ELR (cell line): Measurements from ENCODE around the gene UMAD1.

Source experiments
- DNase-seq: peaks from one replicate; pipeline ENCODE4 v3.0.0-alpha.2; 2015; ENCODE audit warnings: low read depth

Gene UMAD1

DNA sequence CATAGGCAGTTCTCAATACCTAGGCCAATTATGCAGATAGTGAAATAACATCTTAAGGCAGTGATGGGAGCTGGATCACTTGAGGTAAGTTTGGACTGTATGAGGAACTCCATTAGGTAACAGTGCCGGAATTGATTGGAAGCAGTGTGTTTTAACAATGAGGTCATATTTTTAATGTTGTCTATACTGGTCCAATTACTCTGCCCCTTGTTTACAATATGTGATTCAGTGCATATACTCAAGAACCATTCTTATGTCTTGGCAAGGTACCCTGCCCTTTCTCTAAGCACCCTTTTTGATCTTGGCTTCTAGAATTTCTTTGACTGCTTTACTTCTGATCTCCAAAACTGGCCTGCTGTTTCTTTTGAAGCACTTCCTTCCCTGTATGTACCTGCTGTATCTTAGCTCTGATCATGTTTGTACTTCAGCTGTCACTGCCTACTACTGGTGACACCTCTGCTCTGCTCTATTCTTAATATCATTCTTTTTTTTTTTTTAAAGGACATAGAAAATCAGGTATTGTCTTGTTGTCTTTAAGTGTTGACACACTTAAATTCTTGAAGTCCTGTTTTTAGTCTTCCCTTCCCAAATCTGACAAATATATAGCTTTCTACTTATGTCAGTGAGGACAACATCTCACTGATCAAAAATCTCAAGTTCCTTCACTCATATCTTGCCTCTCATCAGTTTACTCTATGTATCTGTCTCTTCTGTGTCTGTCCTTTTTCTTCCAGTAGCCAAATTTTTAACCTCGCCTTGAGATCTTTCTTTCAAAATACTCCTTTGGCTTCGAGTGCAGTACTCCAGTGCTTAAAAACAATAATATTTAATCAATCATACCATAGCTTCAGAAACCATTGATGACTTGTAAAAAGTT lies 124.2 kb downstream of the UMAD1 start:
- peak; percentile 15 for DNase-seq

GRCh38 chr7:7765422-7765821 lies 124.9 kb downstream of the UMAD1 start:
- DNase-seq, result peak; percentile 69

GRCh38 chr7:7766671-7767070 lies 126.1 kb downstream of the UMAD1 start:
- no peak for DNase-seq

DNA sequence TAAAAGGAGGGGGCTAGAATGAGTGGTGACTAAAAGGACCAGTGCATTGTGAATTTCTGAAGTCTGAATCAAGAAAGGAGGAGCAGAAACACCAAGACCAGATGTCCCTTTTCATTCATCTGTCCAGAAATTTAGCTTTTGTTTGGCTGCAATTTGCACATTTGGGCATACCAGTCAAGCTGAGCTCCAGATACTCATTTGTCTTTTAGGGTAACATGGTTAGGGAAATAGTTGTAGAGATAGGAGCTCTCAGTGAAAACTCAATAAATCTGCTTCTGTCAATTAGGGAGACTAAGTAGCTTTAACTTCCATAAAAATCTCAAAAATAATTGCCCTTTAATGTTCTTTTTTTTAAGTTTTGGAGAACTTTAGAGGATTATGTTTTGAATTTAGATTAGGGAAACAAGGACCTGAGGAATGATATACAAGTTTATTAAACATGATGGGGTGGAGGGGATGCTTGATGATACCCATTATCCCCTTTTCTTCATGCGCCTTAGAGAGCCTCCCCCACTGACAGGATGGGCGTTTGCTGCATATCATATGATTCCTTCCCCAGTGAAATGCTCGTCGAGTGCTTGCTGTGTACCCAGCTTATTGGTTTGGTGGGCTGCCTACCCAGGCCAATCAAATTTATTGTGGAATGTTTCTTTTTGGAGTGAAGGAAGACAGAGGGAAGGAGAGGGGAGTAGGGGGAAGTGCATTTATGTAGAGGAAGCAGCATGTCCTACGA lies 128.6 kb downstream of the UMAD1 start:
- no peak for DNase-seq

GRCh38 chr7:7769710-7770627 lies 129.4 kb downstream of the UMAD1 start:
- DNase-seq, result no peak

- DNase-seq, result no peak
These were observed 130.9 kb downstream of the UMAD1 start for GRCh38 chr7:7771452-7771851.

DNA sequence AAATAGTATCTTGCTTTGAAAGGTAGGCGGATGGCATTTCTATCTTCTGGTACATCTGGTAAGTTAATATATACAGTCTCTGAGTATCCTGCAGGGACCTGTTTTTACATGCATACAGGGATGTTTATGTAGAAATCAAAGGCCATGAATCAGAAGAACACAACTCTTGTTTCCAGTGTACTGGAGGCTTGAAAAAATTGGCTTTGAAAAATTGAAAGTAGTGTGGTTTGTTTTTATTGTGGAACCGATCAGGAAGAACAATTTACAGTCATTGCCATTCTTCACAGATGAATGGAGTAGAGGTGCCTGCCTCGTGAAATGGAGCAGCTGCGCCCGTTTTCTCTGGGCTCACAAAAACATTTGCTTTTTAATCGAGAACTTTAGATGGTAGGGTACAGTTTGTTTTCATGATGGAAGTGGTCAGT lies 131.9 kb downstream of the UMAD1 start:
- DNase-seq, result peak; percentile 6

GRCh38 chr7:7773334-7774309 lies 133.1 kb downstream of the UMAD1 start:
- no peak for DNase-seq

DNA sequence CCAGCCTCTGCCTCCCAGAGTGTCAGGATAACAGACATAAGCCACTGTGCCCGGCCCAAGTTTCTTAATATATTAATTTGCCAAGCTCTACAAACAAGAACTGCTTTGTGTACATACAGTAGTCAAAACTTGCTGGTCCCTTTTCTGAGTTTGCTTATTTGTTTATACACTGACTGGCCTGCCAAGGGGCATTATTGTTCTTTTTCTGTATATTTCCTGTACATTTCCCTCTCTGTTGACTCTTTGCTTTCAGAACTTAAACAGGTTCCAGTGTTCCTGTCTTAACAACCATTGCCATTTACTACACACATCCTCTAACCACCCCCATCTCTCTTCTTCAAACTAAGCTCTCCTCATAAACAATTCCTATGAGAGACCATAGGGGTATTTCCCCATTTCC lies 139.3 kb downstream of the UMAD1 start:
- DNase-seq, result no peak

DNA sequence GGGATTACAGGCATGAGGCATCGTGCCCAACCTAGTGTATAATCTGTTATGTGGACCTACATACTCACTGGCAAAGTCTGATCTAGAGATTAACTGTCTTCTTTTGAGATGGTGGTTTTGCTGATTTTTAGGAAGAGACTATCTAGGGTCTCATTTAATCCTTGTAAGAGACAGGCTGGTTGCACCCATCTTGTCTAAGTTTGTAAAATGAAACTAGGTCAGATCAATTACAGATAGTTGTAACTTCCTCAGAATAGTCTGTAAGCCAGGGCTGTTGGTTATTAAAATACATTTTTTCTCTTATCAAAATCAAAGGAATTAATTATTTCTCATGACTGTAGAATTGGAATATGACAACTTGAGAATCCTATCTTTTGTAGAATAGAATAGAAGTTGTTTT lies 142.4 kb downstream of the UMAD1 start:
- DNase-seq, result no peak

DNA sequence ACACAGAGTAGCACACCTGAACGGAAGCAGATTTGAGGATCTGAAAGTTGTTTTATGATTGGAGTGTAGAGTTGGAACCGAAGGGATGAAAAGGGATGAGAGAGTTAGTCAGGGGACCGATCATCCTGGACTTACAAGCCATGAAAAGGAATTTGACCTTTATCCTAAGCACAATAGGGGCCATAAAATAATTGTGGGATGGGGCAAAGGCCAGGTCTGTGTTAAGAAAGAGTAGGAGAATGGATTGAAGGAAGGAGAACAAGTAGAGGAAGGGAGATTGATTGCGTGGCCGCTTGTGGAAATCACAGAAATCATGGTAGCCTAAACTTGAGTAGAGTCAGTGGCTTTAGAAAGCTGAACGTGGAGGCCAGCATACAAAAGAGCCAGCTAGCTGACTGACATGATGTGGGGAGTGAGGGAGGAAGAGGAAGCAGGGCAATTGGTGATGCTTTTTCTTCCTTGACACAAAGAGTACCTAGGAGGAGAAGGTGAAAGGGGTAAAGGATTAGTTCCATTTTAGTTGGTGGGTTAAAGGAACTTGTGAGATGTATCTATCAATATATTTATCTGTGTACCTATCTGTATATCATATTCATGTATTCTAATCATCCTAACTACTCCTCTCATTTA lies 144.9 kb downstream of the UMAD1 start:
- no peak for DNase-seq

DNA sequence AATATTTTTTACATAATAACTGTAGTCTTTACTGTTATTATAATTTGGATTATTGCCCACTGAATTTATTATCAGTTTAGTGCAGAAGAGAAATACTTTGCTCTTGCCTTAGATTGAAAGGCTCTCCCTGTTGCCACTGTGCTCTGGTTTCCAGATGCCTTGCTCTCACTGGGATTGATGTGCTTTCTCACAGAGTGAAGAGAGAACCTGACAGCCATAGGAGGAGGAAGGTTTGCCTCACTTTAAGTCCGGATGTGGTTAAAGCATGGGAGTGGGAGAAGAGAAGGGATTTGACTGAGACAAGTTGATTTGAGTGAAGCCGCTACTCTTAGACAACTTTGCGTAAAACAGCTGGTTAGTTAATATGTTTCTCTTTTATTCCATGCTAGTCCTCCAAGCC lies 146.0 kb downstream of the UMAD1 start:
- DNase-seq, result no peak

GRCh38 chr7:7789551-7789988 lies 149.0 kb downstream of the UMAD1 start:
- no peak for DNase-seq

DNA sequence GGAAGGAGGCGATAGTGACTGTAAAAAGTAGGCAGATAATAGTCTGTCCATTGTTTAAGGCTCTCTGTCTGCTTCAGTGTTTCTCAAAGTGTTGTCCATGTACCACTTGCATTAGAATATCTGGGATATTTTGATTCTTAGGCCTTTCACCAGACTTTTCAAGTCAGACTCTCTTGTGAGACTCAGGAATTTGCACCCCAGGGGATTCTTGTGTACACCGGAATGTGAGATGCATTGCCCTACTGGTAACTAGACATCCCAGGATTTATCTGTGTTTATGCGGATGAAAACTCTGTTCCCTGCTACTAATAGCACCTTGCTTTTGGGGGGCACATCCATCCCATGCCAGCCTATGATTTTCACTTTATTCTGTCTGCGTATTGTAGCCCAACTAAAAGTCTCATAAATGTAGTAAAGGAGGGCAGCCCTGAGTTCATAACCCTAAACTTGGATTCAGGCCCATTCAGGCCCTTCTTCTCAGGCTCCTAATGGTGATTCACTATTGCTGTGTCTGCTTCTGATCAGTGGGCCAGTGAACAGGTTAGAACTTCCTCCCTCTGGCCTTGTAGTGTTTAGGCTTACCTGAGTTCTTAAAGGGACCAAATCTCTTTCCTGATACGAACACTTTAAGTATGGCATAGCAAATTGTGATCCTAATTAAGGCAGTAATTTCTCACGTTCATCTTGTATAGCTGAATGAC lies 149.6 kb downstream of the UMAD1 start:
- DNase-seq, result no peak

- DNase-seq, result no peak
These were observed 151.0 kb downstream of the UMAD1 start for GRCh38 chr7:7791523-7791922.

DNA sequence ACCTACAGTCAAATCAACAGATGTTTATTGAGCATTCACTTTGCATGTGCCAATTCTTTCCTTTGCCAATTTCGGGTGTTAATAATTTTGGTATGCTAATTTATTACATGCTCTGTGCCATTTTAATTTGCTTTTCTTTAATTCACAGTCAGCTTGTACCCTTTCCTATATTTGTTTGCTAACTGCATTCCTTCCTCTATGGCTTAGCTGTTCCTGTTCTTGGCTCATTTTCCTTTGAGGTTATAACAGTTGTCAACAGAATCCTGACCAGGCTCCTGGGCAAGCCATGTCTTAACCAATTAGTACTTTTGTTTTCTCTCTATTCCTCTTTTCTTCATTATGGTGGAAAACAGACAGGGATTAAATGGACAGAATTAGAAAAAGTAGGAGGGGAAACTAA lies 151.5 kb downstream of the UMAD1 start:
- DNase-seq, result no peak

DNA sequence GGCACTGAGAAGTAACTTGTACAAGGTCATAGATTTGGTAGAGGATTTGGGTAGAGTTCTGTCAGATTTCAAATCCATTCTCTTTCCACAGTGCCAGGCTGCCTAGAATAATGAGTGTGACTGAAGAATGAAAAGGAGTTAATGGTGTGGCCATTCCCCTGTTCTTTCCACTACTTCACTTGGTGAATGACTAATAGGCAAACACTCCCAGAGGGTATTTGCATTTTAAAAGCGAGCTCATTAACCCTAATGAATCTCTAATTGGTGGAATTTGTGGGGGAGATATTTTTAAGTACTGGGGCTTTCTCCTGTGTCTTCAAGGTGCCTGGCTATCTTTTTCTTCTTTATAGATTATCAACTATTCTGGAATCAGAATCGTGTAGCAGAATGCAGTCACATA lies 152.7 kb downstream of the UMAD1 start:
- DNase-seq, result no peak

DNA sequence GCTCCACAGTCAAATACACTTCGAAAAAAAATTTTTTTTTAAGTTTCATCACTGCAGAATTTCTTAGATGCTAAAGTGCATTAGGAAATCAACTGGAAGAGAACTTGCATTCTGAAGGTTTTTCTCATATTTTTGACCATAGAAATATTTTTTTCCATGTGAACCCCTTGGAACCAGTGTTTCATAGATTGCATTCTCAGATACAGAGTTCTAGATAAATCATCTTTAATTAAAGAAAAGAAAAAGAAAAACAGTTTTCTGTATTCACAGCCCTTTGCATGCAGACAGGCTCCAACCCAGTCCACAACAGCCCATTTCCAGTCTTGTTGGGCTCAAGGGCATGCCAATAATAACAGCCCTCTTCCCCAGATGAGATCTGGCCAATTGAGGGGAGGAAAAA lies 153.4 kb downstream of the UMAD1 start:
- DNase-seq, result no peak

GRCh38 chr7:7795203-7795602 lies 154.7 kb downstream of the UMAD1 start:
- DNase-seq, result no peak

- DNase-seq, result peak; percentile 89
These were observed 155.1 kb downstream of the UMAD1 start for GRCh38 chr7:7795630-7796121.
